ENCODE data around the gene CTNNBL1.
"Not testable (repeated sequence)": the region's sequence is repeated elsewhere in the genome, so short reads cannot be mapped to it uniquely, and the experiment has no call there.

Gene CTNNBL1

GRCh38 chr20:37700301-37700700 lies 6.5 kb downstream of the CTNNBL1 start:
- Histone ChIP-seq H3K27me3 (no peaks in the 10 kb centered on the region), H3K9me3 (no peaks in the 10 kb centered on the region), H3K4me1 (peaks cover 0 to 18% (median 4%) of the 10 kb centered on the region in 4 donors), H3K4me3 (no peak overlapping the region), H3K36me3 (no peaks in the 10 kb centered on the region), H3K27ac (no peak overlapping the region)
- intact Hi-C loops (cut with DNase I; ENCODE audit: low total_unique reads), result no loop called here
- TF ChIP-seq CTCF (IDR thresholded peaks at IDR 0.05), result no peak
- DNase-seq, result no peak

GRCh38 chr20:37701676-37702075 lies 7.8 kb downstream of the CTNNBL1 start:
- H3K4me1 ChIP-seq; DNase-seq; H3K27ac ChIP-seq; intact Hi-C loops (cut with DNase I; ENCODE audit: low total_unique reads); H3K36me3 ChIP-seq; H3K9me3 ChIP-seq; H3K27me3 ChIP-seq; H3K4me3 ChIP-seq: not testable (repeated sequence)

DNA sequence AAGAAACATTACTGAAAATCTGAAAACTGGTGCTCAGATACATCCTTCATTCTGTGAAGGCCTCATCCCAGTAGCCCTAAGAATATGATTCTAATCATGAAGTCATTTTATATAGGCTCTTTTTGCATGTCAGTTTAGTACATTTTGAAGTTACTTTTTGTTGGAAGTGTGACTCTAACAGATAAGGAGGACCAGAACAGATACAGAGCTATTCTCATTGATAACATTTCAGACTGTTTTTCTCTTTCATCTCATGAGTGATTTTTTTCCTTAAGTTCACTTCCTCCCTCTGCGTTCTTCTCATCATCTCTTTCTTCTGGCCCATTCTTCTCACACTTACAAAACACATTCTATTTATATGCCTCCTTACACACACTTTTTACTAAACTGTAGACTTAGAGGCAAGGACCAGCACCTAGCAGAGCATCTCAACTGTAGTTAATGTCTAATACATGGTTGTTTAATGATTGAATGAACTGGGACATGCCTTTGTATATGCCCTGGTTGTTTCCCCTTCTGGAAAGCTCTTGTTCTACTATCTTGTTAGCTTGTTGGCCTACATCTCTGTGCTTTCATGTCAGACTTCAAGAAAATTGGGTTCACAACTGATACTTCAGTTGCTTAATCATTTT lies 8.7 kb downstream of the CTNNBL1 start:
- intact Hi-C loops (cut with DNase I; ENCODE audit: low total_unique reads), result no loop called here
- Histone ChIP-seq H3K36me3 (no peaks in the 10 kb centered on the region), H3K9me3 (no peaks in the 10 kb centered on the region), H3K27ac (no peak overlapping the region), H3K27me3 (no peaks in the 10 kb centered on the region), H3K4me3 (no peak overlapping the region), H3K4me1 (peaks cover 0 to 10% (median 0%) of the 10 kb centered on the region in 4 donors)
- no peak for TF ChIP-seq CTCF (IDR thresholded peaks at IDR 0.05)
- no peak for DNase-seq

- Histone ChIP-seq H3K36me3 (no peaks in the 10 kb centered on the region), H3K4me3 (no peak overlapping the region), H3K27ac (no peak overlapping the region), H3K9me3 (no peaks in the 10 kb centered on the region), H3K27me3 (no peaks in the 10 kb centered on the region), H3K4me1 (peaks cover 0 to 10% (median 0%) of the 10 kb centered on the region in 4 donors)
- no peak for DNase-seq
- intact Hi-C loops (cut with DNase I; ENCODE audit: low total_unique reads), result no loop called here
- no peak for TF ChIP-seq CTCF (IDR thresholded peaks at IDR 0.05)
These were observed 9.4 kb downstream of the CTNNBL1 start for GRCh38 chr20:37703035-37703845.

- no peak overlapping the region for H3K4me3 ChIP-seq
- H3K36me3 ChIP-seq, result no peaks in the 10 kb centered on the region
- intact Hi-C loops (cut with DNase I; ENCODE audit: low total_unique reads), result no loop called here
- no peak overlapping the region for H3K27ac ChIP-seq
- H3K4me1 ChIP-seq, result no peaks in the 10 kb centered on the region
- no peaks in the 10 kb centered on the region for H3K9me3 ChIP-seq
- no peak for DNase-seq
- H3K27me3 ChIP-seq, result no peaks in the 10 kb centered on the region
- no peak for TF ChIP-seq CTCF (IDR thresholded peaks at IDR 0.05)
These were observed 11.1 kb downstream of the CTNNBL1 start for GRCh38 chr20:37704955-37705354.

- no peaks in the 10 kb centered on the region for H3K27me3 ChIP-seq
- intact Hi-C loops (cut with DNase I; ENCODE audit: low total_unique reads), result no loop called here
- no peaks in the 10 kb centered on the region for H3K9me3 ChIP-seq
- H3K27ac ChIP-seq, result no peak overlapping the region
- no peak for DNase-seq
- no peaks in the 10 kb centered on the region for H3K36me3 ChIP-seq
- H3K4me3 ChIP-seq, result no peak overlapping the region
- peaks cover 0 to 2% (median 0%) of the 10 kb centered on the region in 4 donors for H3K4me1 ChIP-seq
- TF ChIP-seq CTCF (IDR thresholded peaks at IDR 0.05), result no peak
These were observed 12.5 kb downstream of the CTNNBL1 start for GRCh38 chr20:37706298-37706697.
